WTC11 (cell line): ENCODE results near the gene STX19. TPM values are rescaled to one million over a fixed set of nuclear protein-coding genes. Genes with fewer than 3 reads are reported as not detected.

Source experiments
- ATAC-seq: fragments of 200-7000 bp; cut with Tn5 transposase; 2 replicates; pipeline ENCODE4 v1.10.0; 2021; ENCODE audit warnings: mild to moderate bottlenecking, moderate library complexity
- CTCF ChIA-PET: fragments of 300-600 bp; sonication (Branson Sonifier 250); formaldehyde crosslinking; loops from one replicate; lab custom pipeline; 2021; ENCODE audit warnings: antibody characterized with exemption; lab: Charles Lee
- POLR2A ChIA-PET: fragments of 350-600 bp; sonication (Branson Sonifier 250); formaldehyde crosslinking; loops from one replicate; lab custom pipeline; 2021; ENCODE audit warnings: antibody characterized with exemption; lab: Charles Lee
- DNase-seq: peaks from one replicate; pipeline ENCODE4 v3.0.0; 2021; ENCODE audit warnings: low spot score
- H3K27ac Mint-ChIP-seq: 2 replicates; pipeline ENCODE4 v1.8.0; 2021; ENCODE audit warnings: mixed read lengths
- H3K27me3 Mint-ChIP-seq: 2 replicates; pipeline ENCODE4 v1.8.0; 2021; ENCODE audit warnings: low read depth, mild to moderate bottlenecking, moderate library complexity, mixed read lengths
- H3K36me3 Mint-ChIP-seq: 2 replicates; pipeline ENCODE4 v1.8.0; 2021; ENCODE audit warnings: mixed read lengths
- H3K4me1 Mint-ChIP-seq: 2 replicates; pipeline ENCODE4 v1.8.0; 2022; ENCODE audit warnings: mixed read lengths
- H3K4me3 Mint-ChIP-seq: 2 replicates; pipeline ENCODE4 v1.8.0; 2021; ENCODE audit warnings: mild to moderate bottlenecking, moderate library complexity, mixed read lengths
- H3K9me3 Mint-ChIP-seq: 2 replicates; pipeline ENCODE4 v1.8.0; 2021; ENCODE audit warnings: mixed read lengths
- ATF3 ChIP-seq: sonication (generic); formaldehyde crosslinking; conservative IDR thresholded peaks from 2 replicates; pipeline ENCODE4 v1.8.1; 2022; ENCODE audit warnings: mild to moderate bottlenecking, missing genetic modification reagents
- CDX4 ChIP-seq: fragments of 250-450 bp; sonication (Bioruptor Pico); IDR thresholded peaks from 2 replicates; pipeline ENCODE4 v1.9.0; 2021; ENCODE audit warnings: moderate library complexity, mild to moderate bottlenecking, inconsistent platforms, borderline replicate concordance
- ELF4 ChIP-seq: sonication (generic); formaldehyde crosslinking; IDR thresholded peaks from 2 replicates; pipeline ENCODE4 v1.8.1; 2022; ENCODE audit warnings: low read depth, mild to moderate bottlenecking, moderate library complexity, missing genetic modification reagents
- ESRRA ChIP-seq: sonication (generic); formaldehyde crosslinking; IDR thresholded peaks from 2 replicates; pipeline ENCODE4 v1.8.1; 2022; ENCODE audit warnings: mild to moderate bottlenecking, missing genetic modification reagents, borderline replicate concordance
- MAX ChIP-seq: sonication (generic); formaldehyde crosslinking; IDR thresholded peaks from 2 replicates; pipeline ENCODE4 v1.8.0; 2022; ENCODE audit warnings: mild to moderate bottlenecking, missing genetic modification reagents
- MXD4 ChIP-seq: fragments of 250-450 bp; sonication (Bioruptor Pico); IDR thresholded peaks from 2 replicates; pipeline ENCODE4 v1.8.0; 2021; ENCODE audit warnings: mild to moderate bottlenecking, moderate library complexity, borderline replicate concordance
- NFATC4 ChIP-seq: fragments of 250-450 bp; sonication (Bioruptor Pico); IDR thresholded peaks from 2 replicates; pipeline ENCODE4 v1.9.0; 2021; ENCODE audit warnings: mild to moderate bottlenecking
- NR2C2 ChIP-seq: sonication (generic); formaldehyde crosslinking; IDR thresholded peaks from 2 replicates; pipeline ENCODE4 v1.8.0; 2022; ENCODE audit warnings: mild to moderate bottlenecking, missing genetic modification reagents
- PRRX2 ChIP-seq: fragments of 250-450 bp; sonication (Bioruptor Pico); IDR thresholded peaks from 2 replicates; pipeline ENCODE4 v1.8.0; 2021; ENCODE audit warnings: mild to moderate bottlenecking
- RELA ChIP-seq: sonication (generic); formaldehyde crosslinking; IDR thresholded peaks from 2 replicates; pipeline ENCODE4 v1.8.1; 2022; ENCODE audit warnings: missing genetic modification reagents, mild to moderate bottlenecking, borderline replicate concordance
- RORB ChIP-seq: fragments of 250-450 bp; sonication (Bioruptor Pico); IDR thresholded peaks from 2 replicates; pipeline ENCODE4 v1.9.0; 2021; ENCODE audit warnings: mild to moderate bottlenecking
- SMAD3 ChIP-seq: sonication (generic); formaldehyde crosslinking; IDR thresholded peaks from 2 replicates; pipeline ENCODE4 v1.8.0; 2022; ENCODE audit warnings: missing genetic modification reagents, mild to moderate bottlenecking, borderline replicate concordance
- SMAD4 ChIP-seq: sonication (generic); formaldehyde crosslinking; IDR thresholded peaks from 2 replicates; pipeline ENCODE4 v1.8.0; 2022; ENCODE audit warnings: mild to moderate bottlenecking, missing genetic modification reagents
- SP1 ChIP-seq: sonication (generic); formaldehyde crosslinking; conservative IDR thresholded peaks from 2 replicates; pipeline ENCODE4 v1.8.1; 2022; ENCODE audit warnings: missing genetic modification reagents
- TEAD4 ChIP-seq: sonication (generic); formaldehyde crosslinking; IDR thresholded peaks from 2 replicates; pipeline ENCODE4 v1.8.0; 2022; ENCODE audit warnings: mild to moderate bottlenecking, missing genetic modification reagents
- USF1 ChIP-seq: sonication (generic); formaldehyde crosslinking; IDR thresholded peaks from 2 replicates; pipeline ENCODE4 v1.8.0; 2022; ENCODE audit warnings: mild to moderate bottlenecking, missing genetic modification reagents
- USF2 ChIP-seq: sonication (generic); formaldehyde crosslinking; IDR thresholded peaks from 2 replicates; pipeline ENCODE4 v1.8.1; 2023; ENCODE audit warnings: mild to moderate bottlenecking, missing genetic modification reagents, moderate library complexity
- ZMAT4 ChIP-seq: fragments of 250-450 bp; sonication (Bioruptor Pico); IDR thresholded peaks from 2 replicates; pipeline ENCODE4 v1.9.0; 2021; ENCODE audit warnings: mild to moderate bottlenecking
- ZNF138 ChIP-seq: sonication (generic); formaldehyde crosslinking; conservative IDR thresholded peaks from 2 replicates; pipeline ENCODE4 v1.8.1; 2022; ENCODE audit warnings: mild to moderate bottlenecking, moderate library complexity, missing genetic modification reagents
- ZNF281 ChIP-seq: sonication (generic); formaldehyde crosslinking; IDR thresholded peaks from 2 replicates; pipeline ENCODE4 v1.8.0; 2023; ENCODE audit warnings: mild to moderate bottlenecking, missing genetic modification reagents
- ZNF317 ChIP-seq: sonication (generic); formaldehyde crosslinking; IDR thresholded peaks from 2 replicates; pipeline ENCODE4 v1.8.1; 2023; ENCODE audit warnings: low read depth, mild to moderate bottlenecking, moderate library complexity, missing genetic modification reagents, borderline replicate concordance
- ZNF425 ChIP-seq: fragments of 250-450 bp; sonication (Bioruptor Pico); conservative IDR thresholded peaks from 2 replicates; pipeline ENCODE4 v1.9.0; 2021; ENCODE audit warnings: mild to moderate bottlenecking
- ZNF512 ChIP-seq: sonication (generic); formaldehyde crosslinking; IDR thresholded peaks from 2 replicates; pipeline ENCODE4 v1.8.1; 2022; ENCODE audit warnings: missing genetic modification reagents, borderline replicate concordance
- total RNA-seq: library from RNA; stranded (reverse); gene quantifications from 3 replicates; pipeline ENCODE4 v1.2.3, GENCODE V29; 2021

Gene STX19
- total RNA-seq, 1 experiment from 2014 or later, result not detected

- H3K4me1 Mint-ChIP-seq, result no peaks in the 10 kb centered on the region
- H3K4me3 Mint-ChIP-seq, result no peak overlapping the region
- no peak overlapping the region for H3K27ac Mint-ChIP-seq
- TF ChIP-seq MXD4 (no peak), SP1 (no peak), RELA (CRISPR knock-in tag) (no peak), ZNF425 (no peak), ZMAT4 (CRISPR knock-in tag) (no peak)
- ChIA-PET CTCF (no interaction called here), POLR2A (no interaction called here)
- peaks cover 5% of the 10 kb centered on the region for H3K9me3 Mint-ChIP-seq
- no peaks in the 10 kb centered on the region for H3K27me3 Mint-ChIP-seq
- no peak for DNase-seq
- no peak for ATAC-seq
- peaks cover 16% of the 10 kb centered on the region for H3K36me3 Mint-ChIP-seq
These were observed 43.4 kb upstream of the STX19 start for GRCh38 chr3:94071713-94072284.

GRCh38 chr3:94070341-94070911 is 42.0 kb upstream of the STX19 start:
- no peak overlapping the region for H3K27ac Mint-ChIP-seq
- TF ChIP-seq NFATC4 (CRISPR knock-in tag) (no peak), SMAD3 (no peak), ELF4 (no peak), USF1 (CRISPR knock-in tag) (no peak), PRRX2 (CRISPR knock-in tag) (no peak), ZNF317 (CRISPR knock-in tag) (no peak), ZNF138 (no peak), TEAD4 (no peak), SMAD4 (no peak), MAX (no peak), CDX4 (CRISPR knock-in tag) (no peak), NR2C2 (CRISPR knock-in tag) (no peak), ESRRA (CRISPR knock-in tag) (no peak)
- CTCF ChIA-PET, result no interaction called here

GRCh38 chr3:94069194-94069813 is 40.9 kb upstream of the STX19 start:
- DNase-seq (no peak), ATAC-seq (no peak)
- Mint-ChIP-seq H3K4me3 (no peak overlapping the region), H3K36me3 (peaks cover 13% of the 10 kb centered on the region), H3K9me3 (peaks cover 5% of the 10 kb centered on the region), H3K27me3 (no peaks in the 10 kb centered on the region), H3K27ac (no peak overlapping the region), H3K4me1 (no peaks in the 10 kb centered on the region)
- CTCF ChIA-PET, result interaction anchor here (0.5 to 1.0 kb wide), 8 partner anchors 11 to 75 kb away, joined by 3 to 5 read pairs (median 4); no protein-coding TSS in a partner anchor
- POLR2A ChIA-PET, result no interaction called here
- TF ChIP-seq RORB (CRISPR knock-in tag) (no peak), ZNF281 (CRISPR knock-in tag) (no peak), ZNF512 (no peak), USF2 (CRISPR knock-in tag) (no peak), ATF3 (CRISPR knock-in tag) (no peak)

More at GRCh38 chr3:94070341-94070911, 42.0 kb upstream of the STX19 start:
- peaks cover 5% of the 10 kb centered on the region for H3K9me3 Mint-ChIP-seq
- POLR2A ChIA-PET, result no interaction called here
- H3K27me3 Mint-ChIP-seq, result no peaks in the 10 kb centered on the region
- no peaks in the 10 kb centered on the region for H3K4me1 Mint-ChIP-seq
- no peak for ATAC-seq
- DNase-seq, result no peak
- H3K36me3 Mint-ChIP-seq, result peaks cover 13% of the 10 kb centered on the region
- H3K4me3 Mint-ChIP-seq, result no peak overlapping the region
